Suppressor macrophage (primary cell): ENCODE results near the gene MAP7.

ENCODE experiments used
- DNase-seq, 4 experiments: peaks; one replicate each; pipeline ENCODE4 v3.0.0-alpha.2; 2020 to 2022

Gene MAP7

DNA sequence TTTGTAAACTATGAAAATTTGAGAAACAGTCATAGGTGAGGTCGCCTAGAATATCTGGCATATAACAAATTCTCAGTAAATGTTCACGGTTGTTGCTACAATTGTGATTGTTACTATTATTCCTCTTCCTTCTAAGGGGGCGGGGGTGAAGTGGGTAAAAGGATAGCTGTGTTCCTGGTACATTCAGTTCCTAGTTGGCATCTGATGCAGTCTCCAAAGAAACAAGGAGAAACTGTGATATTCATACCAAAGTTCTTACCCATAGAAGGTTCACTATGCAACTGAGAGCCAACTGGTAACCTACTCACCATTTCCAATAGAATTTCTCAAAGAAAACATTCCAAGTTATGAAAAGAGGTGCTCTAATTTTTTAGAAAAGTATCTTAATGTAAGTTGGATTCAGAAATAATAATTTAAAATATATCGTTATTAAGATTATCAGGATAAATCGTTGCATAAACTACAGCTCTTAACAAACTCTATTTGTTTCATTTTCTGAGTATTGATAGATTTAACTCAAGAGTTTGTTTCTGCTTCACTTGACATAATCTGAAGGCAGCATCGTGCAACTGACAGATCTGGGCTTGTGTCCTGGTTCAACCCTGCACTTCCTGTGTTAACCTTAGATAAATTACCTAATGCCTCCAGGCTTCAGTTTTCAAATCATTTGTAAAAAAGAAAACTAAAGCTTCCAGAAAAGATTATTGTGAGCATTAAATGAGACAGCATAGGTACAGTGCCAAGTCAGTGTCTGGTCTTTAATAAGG is 13.3 kb upstream of the MAP7 start:
- no peak for DNase-seq

DNA sequence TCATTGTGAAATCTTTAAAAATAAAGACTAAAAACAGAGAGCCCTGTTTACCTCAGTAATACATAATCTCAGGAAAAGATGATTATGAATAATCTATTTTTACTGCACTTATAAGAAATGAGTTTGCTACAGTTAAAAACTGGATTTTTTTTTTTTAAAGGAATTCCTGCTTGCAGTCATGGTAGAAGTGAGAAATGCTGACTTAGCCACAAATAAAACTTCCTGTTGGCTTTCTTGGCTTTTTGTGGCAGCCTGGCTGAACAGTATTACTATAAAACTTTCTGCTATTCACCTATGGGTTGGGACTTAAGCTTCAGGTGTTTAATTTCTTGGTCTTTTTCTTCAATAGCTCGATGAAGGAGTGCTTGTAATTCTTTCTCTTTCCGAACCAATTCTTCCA is 12.0 kb upstream of the MAP7 start:
- peak in 2 of 4 experiments; percentile 30 to 41 for DNase-seq

DNA sequence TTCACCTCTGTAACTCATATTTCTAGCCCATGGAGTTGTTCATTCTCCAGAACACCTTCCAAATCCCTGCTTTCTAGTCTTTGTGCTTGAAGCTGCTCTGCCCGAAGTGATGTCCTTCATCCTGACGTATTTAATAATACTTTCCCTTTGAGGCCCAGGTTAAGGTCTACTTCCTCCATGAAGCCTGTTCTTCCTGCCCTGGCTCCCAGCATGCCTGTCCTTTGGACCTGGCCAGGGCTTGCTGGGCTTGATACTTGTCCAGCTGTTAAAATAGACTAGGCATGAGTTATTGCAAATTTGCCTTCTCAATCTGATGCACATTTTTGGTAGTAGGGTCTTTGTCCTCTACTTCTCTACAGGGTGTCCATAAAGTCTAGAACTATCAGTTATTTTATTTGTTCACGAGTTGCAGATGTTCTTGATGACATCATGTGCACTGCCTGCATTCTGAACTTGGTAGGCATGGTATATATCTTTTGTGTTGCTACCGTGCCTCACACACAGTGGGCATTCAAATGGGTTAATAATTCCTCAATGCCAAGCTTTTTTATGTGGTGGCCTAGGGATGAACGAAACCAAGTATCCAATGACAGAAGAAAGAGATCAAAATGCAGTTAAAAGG is 3.1 kb upstream of the MAP7 start:
- no peak for DNase-seq

DNA sequence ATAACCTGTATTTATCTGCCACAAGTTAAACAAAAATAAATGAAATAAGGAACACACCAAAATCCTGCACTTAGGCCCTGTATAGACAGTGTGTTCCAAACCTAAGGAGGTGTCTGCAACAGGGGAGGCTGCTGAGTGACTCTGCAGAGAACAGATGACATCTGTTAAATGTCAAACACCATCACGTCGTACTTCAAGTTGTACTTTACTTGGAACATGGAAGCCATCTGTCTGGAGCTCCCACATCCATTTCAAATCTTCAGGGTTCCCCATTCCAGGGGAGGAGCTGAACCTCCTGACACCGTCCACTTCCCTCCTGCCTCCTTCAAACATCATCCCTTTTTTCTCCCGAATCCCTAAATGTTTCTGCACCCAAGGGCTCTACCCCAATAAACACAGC is 1.8 kb upstream of the MAP7 start:
- peak in 1 of 4 experiments; percentile 3 for DNase-seq

DNA sequence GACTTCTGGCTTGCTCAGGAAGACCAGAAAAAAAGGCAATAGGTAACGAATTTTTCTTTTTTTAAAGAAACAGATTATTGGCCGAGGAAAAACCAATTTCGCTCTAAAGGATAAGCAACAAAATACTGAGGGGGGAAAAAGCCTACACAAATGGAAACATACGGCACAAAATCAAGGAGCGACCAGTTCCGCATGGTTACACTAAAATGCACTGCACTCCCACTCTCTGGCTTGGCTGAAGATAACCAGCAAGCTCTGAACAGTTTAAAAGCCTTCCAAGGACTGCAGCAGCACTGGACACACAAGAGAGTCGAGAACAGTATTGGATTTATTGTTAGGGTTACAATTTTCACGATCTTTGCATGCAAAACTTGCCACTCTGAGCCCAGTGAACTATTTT is 881 bp upstream of the MAP7 start:
- DNase-seq, result no peak

DNA sequence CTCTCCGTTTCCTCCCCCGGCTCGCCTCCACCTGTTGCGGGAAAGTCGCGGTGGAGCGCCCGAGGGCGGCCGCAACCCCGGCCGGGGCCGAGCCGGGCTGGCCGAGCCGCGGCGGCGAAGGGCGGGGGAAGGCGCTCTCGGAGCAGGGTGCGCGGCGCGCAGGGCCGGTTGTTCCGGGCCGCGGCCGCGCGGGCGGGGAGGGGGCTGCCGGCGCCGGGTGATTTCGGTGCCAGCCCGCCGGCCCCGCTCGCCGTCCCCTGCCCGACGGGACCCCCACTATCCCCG is 235 bp downstream of the MAP7 start:
- peak in 3 of 4 experiments; percentile 28 to 71 (median 63) for DNase-seq

DNA sequence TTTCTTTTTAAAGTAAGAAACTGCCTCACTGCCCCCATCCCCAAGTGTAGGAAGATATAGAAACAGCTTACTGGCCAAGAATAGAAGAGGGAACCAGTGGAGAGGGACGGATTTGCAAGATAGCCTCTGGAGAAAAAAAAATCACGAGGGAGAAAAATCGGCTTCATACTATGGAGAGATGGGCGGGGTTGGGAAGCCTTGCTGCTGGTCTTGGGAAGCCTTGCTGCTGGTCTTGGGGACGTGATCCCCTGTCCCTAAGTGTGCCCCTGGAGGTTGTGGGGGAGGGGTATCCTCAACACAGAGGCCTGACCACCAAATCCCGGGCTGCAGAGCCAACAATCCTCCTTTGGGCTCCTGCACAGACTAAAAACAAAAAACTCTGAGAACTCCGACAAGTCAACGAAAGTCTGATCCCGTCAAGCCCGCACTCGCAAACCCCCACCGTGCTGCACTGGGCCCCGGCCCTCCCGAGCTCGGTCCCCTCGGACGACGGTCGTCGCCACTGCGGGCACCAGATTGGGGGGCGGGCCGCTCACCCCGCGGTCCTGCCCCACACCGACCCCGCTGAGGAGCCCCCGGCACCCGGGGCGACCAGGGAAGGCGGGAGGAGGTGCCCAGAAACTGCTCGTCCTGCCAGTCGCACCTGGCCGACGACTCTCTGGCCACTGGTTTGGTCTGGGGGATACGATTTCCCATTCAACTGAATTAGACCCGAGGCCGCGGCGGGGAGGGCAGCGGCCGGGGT is 750 bp downstream of the MAP7 start:
- DNase-seq, result peak; percentile 22 to 46 (median 42)

DNA sequence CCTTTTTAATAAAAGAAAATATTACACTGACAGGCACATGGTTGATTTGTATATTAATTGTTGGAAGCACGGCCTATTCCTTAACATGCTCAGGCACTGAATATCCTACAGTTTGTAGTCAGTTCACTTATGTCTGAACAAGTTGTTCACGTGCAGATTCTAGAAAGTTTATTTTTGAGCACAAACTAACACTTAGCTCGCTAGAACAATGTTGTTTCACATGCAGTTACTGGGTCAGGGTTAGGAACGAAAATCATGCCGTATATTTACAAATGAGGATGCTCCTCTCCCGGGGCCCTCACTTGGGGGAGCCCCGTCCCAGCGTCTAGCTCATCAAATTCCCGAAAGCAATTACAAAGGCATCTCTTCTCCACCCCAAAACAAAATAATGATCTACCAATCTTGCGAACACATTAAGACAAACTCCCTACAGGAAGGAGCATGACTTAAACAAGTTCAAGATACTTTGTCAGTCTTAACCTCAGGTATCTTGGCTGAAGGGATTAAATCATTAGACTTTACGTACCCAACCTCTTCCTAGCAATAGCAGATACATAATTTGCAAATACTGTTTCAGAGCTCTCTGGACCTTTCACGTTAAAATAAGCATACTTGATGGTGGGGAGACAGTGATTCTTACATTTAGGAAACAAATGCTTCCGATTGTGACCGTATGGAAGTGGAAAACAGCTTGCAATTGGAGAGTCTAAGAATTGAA is 1.5 kb downstream of the MAP7 start:
- no peak for DNase-seq

DNA sequence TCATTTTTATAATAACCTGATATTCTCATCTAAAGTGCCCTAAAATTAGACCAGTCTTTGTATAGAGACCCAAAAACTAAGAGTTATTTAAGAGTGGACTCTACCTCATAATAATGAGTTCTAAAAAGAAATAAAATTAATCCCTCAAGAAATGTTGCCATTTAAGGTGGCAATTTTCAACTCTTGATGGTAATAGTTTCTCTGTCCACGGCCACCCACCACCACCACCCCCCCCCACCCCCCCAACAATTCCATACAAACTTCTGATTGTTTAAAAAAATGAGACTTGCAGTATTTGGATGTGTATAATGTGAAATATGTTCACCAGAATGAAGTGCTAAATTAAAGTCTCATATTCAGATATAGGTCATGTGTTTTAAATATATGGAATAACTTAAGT is 2.4 kb downstream of the MAP7 start:
- DNase-seq, result no peak

DNA sequence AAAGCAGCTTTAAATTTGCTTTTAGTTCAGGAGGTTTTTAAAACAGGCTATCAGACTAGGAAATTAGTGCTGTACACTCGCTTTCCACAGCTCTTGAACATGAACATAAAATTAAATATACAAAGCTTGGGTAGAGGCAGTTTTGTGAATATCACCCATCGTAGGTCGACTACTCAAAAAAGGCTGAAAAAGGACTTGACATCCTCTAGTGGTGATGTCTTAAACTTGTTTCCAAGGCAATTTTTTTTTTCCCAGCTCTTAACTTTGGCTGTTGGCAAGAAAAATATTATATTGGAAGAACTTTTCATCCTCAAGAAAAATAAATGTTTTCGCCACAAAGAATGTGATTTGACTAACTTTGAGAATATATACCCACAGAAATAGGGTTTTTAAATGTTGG is 2.9 kb downstream of the MAP7 start:
- DNase-seq, result peak; percentile 23 to 70 (median 52)

DNA sequence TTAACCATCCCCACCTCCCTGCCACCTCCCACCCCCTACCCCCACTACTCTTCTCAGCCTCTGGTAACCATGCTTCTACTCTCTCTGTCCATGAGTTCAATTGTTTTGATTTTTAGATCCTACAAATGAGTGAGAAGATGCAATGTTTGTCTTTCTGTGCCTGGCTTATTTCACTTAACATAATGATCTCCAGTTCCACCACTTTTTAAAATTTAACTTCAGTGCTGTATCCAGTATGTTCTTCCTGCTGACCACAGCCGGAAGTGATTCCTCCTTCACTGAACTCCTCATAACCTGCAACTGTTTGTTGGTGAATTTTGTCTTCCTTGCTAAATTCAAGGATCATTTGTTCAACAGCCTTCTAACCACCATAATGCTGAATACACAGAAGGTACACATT is 3.9 kb downstream of the MAP7 start:
- DNase-seq, result no peak

DNA sequence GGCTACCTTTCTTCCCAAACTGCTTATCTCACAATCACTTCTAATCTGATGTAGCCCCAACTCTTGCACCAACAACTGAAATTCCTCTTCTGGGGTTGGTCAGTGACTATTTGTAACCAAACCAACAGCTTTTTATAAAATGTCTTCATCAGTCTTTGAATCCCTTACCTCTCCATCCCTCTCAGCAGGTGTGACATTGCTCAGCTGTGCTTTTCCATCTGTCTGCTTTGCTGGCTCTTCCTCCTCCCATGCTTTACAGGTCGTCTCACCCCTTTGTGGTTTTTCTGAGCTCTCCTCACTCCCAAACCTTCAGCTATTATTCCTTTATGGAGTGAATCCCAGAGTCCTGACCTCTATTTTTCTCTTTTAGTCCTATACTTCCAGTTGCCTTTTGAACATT is 5.9 kb downstream of the MAP7 start:
- DNase-seq, result no peak

DNA sequence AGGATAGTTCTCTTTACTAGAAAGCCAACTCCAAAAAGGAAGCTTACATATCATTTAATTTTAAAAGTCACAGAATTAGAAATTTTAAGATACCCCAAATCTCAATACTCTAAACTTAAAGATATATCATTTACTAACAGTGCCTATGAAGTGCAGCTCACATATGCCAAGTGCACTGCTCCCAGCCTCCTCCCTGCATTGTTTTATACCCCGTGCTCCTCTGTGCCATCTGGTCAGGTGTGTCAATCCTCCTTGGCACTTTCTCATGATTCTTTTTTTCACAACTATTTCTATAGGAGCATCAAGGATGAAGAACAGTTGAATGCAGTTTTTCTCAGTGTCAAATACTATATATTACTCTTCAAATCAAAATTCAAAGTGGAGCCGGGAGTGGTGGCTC is 8.8 kb downstream of the MAP7 start:
- DNase-seq, result no peak

DNA sequence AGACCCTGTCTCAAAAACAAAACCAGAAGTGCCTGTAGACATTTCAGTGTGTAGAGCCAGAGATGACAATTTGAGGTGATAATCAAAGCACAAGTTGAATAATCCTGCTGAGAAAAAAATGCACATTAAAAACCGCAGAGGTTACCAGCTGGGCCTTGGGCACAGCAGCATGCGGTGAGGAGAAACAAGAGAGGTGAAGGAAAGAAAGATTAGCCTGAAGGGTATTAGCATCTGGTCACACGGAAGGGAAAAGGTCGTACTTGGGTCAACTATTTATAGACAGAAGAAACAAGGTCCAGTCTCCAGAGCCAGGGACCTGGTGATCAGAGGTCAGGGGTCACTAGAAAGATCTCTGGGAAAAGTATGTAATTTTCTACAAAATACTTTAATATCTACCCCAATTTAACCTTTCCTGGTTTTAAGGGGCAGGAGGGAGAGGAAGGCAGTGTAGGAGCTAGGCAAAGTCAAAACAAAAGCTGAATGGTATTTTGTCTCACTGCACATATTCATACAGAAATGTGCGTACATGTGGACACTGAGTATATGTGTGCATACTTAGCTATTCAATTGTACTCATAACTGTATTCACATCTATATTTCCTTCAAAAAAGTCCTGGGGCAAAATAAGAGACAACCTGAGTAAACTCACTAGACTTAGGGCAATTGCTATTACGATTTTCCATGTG is 10.1 kb downstream of the MAP7 start:
- no peak for DNase-seq

DNA sequence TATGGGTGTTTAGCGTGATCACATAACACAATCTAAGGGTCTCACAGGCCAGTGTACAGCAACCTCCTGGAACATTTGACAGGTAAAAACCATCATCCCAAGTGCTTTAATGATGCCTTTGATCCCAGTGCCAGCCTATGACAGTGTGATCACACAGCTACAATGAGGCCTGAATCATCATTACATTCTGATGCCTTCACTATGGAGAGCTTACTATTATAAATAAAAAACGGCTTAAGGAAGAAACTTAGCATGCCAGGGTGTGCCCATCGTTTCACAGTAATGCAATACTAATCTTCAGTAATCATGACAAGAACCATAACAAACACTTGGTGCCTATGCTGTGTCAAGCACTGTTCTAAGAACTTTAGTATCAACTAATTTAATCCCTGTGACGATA is 11.4 kb downstream of the MAP7 start:
- no peak for DNase-seq

DNA sequence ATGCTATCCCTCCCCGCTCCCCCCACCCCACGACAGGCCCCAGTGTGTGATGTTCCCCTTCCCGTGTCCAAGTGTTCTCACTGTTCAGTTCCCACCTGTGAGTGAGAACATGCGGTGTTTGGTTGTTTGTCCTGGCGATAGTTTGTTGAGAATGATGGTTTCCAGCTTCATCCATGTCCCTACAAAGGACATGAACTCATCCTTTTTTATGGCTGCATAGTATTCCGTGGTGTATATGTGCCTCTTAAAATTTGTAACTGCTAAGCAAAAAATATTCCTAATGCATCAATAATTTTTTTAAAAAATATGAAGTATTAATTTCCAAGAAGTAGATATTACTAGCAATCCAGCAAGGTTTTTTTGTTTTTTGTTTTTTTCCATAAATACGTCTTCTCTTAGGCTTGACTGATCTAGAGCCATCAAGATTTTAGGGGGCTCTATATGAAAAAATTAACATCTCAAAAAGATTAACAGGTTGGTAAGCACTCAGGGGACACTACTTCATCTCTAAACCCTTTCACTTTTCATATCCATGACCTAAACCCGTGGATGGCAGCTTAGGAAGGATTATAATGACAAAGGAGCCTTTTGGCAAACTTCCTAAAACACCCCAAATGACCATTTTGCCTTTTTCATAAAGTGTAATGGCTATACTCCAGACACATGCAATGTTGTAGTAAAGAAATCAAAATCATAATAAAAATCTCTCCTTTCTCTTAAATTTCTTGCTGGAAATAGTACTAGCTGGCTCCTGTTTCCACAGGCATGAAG is 14.2 kb downstream of the MAP7 start:
- DNase-seq, result no peak

DNA sequence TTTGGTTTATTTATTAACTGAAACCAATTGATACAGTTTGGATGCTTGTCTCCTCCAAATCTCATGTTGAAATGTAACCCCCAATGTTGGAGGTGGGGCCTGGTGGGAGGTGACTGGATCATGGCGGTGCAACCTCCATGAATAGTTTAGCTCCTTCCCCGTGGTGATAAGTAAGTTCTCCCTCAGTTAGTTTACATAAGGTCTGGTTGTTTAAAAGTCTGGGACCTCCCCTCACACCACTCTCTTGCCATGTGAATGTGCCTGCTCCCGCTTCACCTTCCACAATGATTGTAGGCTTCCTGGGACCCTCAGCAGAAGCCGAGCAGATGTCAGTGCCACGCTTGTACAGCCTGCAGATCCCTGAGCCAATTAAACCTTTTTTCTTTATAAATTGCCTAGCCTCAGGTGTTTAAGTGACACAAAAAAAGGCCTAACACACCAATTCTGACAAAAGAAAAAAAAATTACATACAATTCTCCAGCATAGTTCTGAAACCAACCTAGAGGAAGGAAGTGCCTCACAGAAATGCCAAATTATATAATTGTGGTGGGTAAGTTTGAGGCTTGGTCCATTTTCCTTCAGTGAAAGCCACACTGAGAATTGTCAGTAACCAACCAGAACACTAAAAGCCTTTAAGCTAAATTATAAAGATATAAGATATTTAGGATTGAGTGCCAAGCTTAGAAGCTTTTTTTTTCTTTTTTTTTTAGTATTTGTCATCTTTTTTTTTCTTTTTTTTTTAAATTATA is 15.0 kb downstream of the MAP7 start:
- no peak for DNase-seq

DNA sequence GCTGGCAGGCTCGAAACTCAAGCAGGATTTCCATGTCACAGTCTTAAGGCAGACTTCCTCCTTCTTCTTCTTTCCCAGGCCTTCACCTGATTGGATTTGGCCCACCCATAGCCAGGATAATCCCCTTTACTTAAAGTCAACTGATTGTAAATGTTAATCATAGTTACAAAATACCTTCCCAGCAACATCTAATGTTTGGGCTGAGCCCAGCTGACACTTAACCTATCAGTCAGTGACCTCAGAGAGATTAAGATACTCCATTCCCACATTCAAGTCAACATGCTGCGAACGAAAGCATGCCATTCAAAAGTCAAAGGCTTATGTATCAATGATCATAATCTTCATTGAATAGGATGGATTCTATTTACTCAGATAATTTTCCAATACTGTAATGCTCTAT is 16.0 kb downstream of the MAP7 start:
- no peak for DNase-seq

DNA sequence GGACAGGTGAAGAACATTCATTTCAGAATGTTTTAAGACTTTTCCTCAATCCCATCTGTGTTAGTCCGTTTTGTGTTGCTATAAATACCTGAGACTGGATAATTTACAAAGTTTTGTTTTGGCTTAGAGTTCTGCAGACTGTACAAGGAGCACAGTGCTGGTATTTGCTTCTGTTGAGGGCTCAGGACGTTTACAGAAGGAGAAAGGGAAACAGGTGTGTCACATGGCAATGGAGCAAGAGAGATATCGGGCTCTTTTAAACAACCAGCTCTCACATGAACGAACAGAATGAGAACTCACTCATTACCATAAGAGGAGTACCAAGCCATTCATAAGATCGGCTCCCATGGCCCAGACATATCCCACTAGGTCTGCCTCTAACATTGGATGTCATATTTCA is 16.7 kb downstream of the MAP7 start:
- DNase-seq, result no peak

DNA sequence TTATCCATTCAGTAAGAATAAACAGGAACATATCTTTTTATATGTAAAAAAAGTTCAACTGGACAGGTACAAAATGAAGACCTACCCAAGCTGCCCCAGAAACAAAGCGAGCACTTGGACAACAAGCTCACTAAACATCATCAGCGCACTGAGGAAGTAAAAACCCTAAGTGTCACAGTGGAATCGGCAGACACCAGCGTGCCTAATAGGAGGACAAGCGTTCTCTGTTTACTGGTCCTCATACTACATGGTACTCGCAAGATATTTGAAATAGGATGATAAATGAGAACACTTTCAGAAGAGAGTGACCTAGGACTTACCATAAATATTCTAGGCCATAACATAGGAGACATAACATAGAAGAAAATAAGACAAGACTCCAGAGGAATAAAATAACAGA is 18.2 kb downstream of the MAP7 start:
- no peak for DNase-seq

DNA sequence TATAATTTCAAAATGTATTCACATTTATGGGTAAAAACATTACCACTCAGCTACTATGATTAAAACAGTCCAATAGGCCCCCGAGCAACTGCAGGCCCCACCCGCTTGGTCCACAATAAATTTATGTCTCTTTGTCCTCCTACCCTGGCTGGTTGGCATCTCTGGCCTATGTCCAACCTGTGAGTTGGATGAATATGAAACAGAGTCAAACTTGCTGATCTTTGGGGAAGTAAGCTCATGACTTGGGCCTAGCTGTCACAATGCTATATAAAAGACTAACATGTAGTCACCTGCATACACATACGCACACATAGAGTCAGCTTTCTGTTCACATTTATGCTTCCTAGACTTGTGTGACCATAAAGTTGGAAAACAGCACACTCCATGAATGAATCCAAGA is 20.5 kb downstream of the MAP7 start:
- no peak for DNase-seq
